Liver (tissue), 3 donors: ENCODE data around the gene NUP160.
"Not testable (repeated sequence)": the region's sequence is repeated elsewhere in the genome, so short reads cannot be mapped to it uniquely, and the experiment has no call there.

Source experiments
- EGR1 ChIP-seq, 2 donors: IDR thresholded peaks; 2 replicates each; pipeline ENCODE4 v1.6.1; 2016 to 2018; ENCODE audit warnings: antibody characterized with exemption in 2 of 2, low read depth in 2 of 2
- FOXA2 ChIP-seq: IDR thresholded peaks from 2 replicates; pipeline ENCODE4 v1.6.1; 2016; ENCODE audit warnings: antibody characterized with exemption
- GABPA ChIP-seq, 2 donors: IDR thresholded peaks in 1 of 2; conservative IDR thresholded peaks in 1 of 2; 2 replicates each; pipeline ENCODE4 v1.6.1; 2016; ENCODE audit warnings: antibody characterized with exemption in 2 of 2, mild to moderate bottlenecking in 1 of 2, moderate library complexity in 1 of 2
- JUND ChIP-seq, 2 donors: IDR thresholded peaks; 2 replicates each; pipeline ENCODE4 v1.6.1; 2016; ENCODE audit warnings: antibody characterized with exemption in 2 of 2
- RAD21 ChIP-seq, 2 donors: IDR thresholded peaks; 2 replicates each; pipeline ENCODE4 v1.6.1; 2016; ENCODE audit warnings: antibody characterized with exemption in 2 of 2, mild to moderate bottlenecking in 2 of 2
- RXRA ChIP-seq, 2 donors: IDR thresholded peaks; 2 replicates each; pipeline ENCODE4 v1.6.1; 2017 to 2018; ENCODE audit warnings: antibody characterized with exemption in 2 of 2, mild to moderate bottlenecking in 1 of 2
- TF ChIP-seq, protein P1 (sequence below): fragments of 150-350 bp; IDR thresholded peaks from 2 replicates; pipeline ENCODE4 v1.5.1; 2017; ENCODE audit warnings: improper control_type of control experiment, low read depth, low read length; ENCODE audit not compliant: missing input control
- TF ChIP-seq, protein P2 (sequence below): IDR thresholded peaks from 2 replicates; pipeline ENCODE4 v1.6.1; 2016; ENCODE audit warnings: antibody characterized with exemption
- TF ChIP-seq, protein P3 (sequence below): IDR thresholded peaks from 2 replicates; pipeline ENCODE4 v1.6.1; 2016; ENCODE audit warnings: antibody characterized with exemption, mild to moderate bottlenecking
- donor health status: healthy.
- donor health status: healthy.

DNA sequence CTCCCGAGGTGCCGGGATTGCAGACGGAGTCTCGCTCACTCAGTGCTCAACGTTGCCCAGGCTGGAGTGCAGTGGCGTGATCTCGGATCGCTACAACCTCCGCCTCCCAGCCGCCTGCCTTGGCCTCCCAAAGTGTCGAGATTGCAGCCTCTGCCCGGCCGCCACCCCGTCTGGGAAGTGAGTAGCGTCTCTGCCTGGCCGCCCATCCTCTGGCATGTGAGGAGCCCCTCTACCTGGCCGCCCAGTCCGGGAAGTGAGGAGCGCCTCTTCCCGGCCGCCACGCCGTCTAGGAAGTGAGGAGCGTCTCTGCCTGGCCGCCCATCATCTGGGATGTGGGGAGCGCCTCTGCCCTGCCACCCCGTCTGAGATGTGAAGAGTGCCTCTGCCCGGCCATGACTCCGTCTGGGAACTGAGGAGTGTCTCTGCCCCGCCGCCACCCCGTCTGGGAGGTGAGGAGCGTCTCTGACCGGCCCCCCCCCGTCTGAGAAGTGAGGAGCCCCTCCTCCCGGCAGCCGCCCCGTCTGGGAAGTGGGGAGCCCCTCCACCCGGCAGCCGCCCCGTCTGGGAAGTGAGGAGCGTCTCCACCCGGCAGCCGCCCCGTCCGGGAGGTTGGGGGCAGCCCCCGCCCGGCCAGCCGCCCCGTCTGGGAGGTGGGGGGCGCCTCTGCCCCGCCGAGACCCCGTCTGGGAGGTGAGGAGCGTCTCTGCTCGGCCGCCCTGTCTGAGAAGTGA lies 44.6 kb upstream of the NUP160 start:
- not testable (repeated sequence) for TF ChIP-seq RXRA (IDR thresholded peaks at IDR 0.05); GABPA (IDR thresholded peaks at IDR 0.05 in 1 of 2, conservative IDR thresholded peaks at IDR 0.05 in 1 of 2); JUND (IDR thresholded peaks at IDR 0.05); FOXA2; RAD21 (IDR thresholded peaks at IDR 0.05); EGR1 (IDR thresholded peaks at IDR 0.05; ENCODE audit: low read depth in 2 of 2)
- TF ChIP-seq, protein P1, sequence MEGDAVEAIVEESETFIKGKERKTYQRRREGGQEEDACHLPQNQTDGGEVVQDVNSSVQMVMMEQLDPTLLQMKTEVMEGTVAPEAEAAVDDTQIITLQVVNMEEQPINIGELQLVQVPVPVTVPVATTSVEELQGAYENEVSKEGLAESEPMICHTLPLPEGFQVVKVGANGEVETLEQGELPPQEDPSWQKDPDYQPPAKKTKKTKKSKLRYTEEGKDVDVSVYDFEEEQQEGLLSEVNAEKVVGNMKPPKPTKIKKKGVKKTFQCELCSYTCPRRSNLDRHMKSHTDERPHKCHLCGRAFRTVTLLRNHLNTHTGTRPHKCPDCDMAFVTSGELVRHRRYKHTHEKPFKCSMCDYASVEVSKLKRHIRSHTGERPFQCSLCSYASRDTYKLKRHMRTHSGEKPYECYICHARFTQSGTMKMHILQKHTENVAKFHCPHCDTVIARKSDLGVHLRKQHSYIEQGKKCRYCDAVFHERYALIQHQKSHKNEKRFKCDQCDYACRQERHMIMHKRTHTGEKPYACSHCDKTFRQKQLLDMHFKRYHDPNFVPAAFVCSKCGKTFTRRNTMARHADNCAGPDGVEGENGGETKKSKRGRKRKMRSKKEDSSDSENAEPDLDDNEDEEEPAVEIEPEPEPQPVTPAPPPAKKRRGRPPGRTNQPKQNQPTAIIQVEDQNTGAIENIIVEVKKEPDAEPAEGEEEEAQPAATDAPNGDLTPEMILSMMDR: not testable (repeated sequence)
- TF ChIP-seq, protein P2, sequence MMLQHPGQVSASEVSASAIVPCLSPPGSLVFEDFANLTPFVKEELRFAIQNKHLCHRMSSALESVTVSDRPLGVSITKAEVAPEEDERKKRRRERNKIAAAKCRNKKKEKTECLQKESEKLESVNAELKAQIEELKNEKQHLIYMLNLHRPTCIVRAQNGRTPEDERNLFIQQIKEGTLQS: not testable (repeated sequence)
- TF ChIP-seq, protein P3, sequence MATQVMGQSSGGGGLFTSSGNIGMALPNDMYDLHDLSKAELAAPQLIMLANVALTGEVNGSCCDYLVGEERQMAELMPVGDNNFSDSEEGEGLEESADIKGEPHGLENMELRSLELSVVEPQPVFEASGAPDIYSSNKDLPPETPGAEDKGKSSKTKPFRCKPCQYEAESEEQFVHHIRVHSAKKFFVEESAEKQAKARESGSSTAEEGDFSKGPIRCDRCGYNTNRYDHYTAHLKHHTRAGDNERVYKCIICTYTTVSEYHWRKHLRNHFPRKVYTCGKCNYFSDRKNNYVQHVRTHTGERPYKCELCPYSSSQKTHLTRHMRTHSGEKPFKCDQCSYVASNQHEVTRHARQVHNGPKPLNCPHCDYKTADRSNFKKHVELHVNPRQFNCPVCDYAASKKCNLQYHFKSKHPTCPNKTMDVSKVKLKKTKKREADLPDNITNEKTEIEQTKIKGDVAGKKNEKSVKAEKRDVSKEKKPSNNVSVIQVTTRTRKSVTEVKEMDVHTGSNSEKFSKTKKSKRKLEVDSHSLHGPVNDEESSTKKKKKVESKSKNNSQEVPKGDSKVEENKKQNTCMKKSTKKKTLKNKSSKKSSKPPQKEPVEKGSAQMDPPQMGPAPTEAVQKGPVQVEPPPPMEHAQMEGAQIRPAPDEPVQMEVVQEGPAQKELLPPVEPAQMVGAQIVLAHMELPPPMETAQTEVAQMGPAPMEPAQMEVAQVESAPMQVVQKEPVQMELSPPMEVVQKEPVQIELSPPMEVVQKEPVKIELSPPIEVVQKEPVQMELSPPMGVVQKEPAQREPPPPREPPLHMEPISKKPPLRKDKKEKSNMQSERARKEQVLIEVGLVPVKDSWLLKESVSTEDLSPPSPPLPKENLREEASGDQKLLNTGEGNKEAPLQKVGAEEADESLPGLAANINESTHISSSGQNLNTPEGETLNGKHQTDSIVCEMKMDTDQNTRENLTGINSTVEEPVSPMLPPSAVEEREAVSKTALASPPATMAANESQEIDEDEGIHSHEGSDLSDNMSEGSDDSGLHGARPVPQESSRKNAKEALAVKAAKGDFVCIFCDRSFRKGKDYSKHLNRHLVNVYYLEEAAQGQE: not testable (repeated sequence)
